K562 treated with DMSO at 1 percent for 12 hours (cell line): ENCODE data around the gene GGNBP2. TPM values are rescaled to one million over a fixed set of nuclear protein-coding genes. Genes with fewer than 3 reads are reported as not detected.

Experiments used
- total RNA-seq: library from RNA; unstranded; fragments of 300-600 nt; gene quantifications from 2 replicates; pipeline ENCODE4 v1.2.3, GENCODE V29; 2022; ENCODE audit not compliant: insufficient read depth

GGNBP2 gene, protein sequence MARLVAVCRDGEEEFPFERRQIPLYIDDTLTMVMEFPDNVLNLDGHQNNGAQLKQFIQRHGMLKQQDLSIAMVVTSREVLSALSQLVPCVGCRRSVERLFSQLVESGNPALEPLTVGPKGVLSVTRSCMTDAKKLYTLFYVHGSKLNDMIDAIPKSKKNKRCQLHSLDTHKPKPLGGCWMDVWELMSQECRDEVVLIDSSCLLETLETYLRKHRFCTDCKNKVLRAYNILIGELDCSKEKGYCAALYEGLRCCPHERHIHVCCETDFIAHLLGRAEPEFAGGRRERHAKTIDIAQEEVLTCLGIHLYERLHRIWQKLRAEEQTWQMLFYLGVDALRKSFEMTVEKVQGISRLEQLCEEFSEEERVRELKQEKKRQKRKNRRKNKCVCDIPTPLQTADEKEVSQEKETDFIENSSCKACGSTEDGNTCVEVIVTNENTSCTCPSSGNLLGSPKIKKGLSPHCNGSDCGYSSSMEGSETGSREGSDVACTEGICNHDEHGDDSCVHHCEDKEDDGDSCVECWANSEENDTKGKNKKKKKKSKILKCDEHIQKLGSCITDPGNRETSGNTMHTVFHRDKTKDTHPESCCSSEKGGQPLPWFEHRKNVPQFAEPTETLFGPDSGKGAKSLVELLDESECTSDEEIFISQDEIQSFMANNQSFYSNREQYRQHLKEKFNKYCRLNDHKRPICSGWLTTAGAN
- total RNA-seq, result 39.6 and 67.7 TPM in 2 replicates

DNA sequence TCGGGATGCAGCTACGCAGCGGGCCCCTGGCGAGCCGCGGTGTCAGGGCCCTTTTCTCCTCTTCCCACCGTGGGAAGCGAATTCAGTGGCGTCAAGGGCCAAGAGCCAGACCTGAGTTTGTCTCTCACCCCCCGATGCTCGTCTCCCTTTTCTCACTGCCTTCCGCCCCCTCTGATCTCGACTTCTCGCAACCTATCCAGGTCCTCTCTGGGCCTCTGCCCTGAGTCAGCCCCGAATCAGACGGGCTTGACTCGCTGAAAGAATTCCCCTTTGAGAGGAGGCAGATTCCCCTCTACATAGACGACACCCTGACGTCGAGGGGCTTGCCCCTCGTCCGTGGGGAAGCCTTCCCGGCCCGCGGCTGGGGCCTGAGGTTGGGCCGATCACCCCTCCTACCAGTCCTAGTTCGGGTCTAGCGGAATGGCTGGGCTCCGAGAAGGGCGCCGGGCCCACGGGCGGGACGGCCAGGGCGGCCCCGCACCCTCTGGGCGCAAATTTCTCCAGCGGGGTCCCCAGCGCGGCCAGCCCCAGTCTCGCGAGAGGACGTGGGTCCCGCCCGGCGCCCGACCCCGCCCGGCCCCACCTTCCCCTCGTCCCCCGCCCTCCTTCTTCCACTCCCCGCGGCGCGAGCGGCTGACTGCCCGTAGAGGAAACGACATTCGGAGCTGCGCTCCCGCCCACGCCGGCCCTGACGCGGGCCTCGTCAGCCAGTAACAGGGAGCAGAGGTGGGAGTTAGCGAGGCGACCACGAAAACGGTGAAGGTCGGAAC is at the start of gene GGNBP2:
GGNBP2 (plus strand) TSS at position 613 of the 770 bp plus-strand sequence. CDS start 806 bp downstream, outside the sequence.

DNA sequence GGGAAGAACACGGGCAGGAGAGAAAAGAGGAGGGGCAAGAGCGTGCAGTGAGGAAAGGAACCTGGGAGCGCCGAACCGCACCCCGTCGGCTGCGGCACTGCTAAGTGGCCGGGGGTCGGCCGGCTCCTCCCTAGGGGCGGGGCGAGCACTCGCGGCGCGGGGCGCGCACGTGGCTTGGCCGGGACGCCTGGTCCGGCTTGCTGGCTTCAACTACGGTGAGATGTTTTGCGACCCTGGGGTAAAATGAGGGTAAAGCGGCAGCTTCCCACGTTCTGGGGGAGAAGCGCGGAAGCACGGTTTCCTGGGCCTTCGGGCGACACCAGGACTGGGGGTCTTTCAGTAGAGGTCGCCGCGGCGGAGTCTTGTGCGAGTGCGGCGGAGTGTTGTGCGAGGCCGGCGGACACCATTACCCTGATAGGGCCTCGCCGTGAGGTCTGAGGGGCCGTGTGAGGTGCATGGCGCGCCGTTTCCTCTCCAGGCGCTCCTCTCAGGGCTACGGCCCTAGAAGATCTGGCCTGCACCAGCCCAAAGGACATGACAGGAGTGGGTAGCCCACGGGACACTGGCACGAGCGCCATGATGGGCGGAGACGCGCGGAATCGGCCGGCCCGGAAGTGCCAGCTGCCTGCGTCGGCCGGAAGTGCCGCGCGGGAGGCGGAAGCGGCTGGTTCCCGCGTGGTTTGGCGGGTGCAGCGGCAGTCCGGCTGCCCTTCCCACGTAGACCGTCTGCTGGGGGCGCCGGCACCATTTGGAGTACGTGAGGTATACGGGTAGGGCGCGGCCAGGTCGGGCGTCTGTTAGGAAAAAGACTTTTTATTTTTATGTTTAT is 9.7 kb upstream of the GGNBP2 start, which contains the start of the genes MYO19 and PIGW:
MYO19 (minus strand) TSS at position 29 of the 829 bp plus-strand sequence. CDS start 2,330 bp downstream, outside the sequence.
PIGW (plus strand) TSS at position 148 of the 829 bp plus-strand sequence. CDS start 2,115 bp downstream, outside the sequence.

GRCh38 chr17:36591434-36592315 is 47.0 kb downstream of the GGNBP2 start, which contains the start of gene DHRS11:
Gene DHRS11, plus strand, starts transcription at chr17:36591879. Its CDS starts 131 bp downstream, at chr17:36592010.

GRCh38 chr17:36601303-36602029 is 56.7 kb downstream of the GGNBP2 start, which contains the start of gene MRM1:
Gene MRM1, plus strand, starts transcription at chr17:36601583. Its CDS starts 228 bp downstream, at chr17:36601811.

Other genes with a start within 250 kb of the GGNBP2 start
- not detected in 2 replicates for gene TBC1D3G, start 221.0 kb upstream of the GGNBP2 start, total RNA-seq
- not detected in 2 replicates for gene TBC1D3H, start 156.5 kb upstream of the GGNBP2 start, total RNA-seq
- gene ZNHIT3, start 58.2 kb upstream of the GGNBP2 start, total RNA-seq, result 71.6 and 72.1 TPM in 2 replicates
- 42.6 and 75.8 TPM in 2 replicates for gene MYO19, start 10.1 kb upstream of the GGNBP2 start, total RNA-seq
- 4.2 and 11.7 TPM in 2 replicates for gene PIGW, start 9.9 kb upstream of the GGNBP2 start, total RNA-seq
- 27.9 and 34.1 TPM in 2 replicates for gene DHRS11, start 47.0 kb downstream of the GGNBP2 start, total RNA-seq
- gene MRM1, start 56.7 kb downstream of the GGNBP2 start, total RNA-seq, result 3.2 and 3.5 TPM in 2 replicates